Measurements from ENCODE around the gene METAP1D. TPM values are rescaled to one million over a fixed set of nuclear protein-coding genes. Genes with fewer than 3 reads are reported as not detected.
"Not testable (repeated sequence)": the region's sequence is repeated elsewhere in the genome, so short reads cannot be mapped to it uniquely, and the experiment has no call there.

Gene METAP1D
- polyA plus RNA-seq, 6 donors from 2014 or later = 2.5 to 5.2 (median 4.1) TPM

DNA sequence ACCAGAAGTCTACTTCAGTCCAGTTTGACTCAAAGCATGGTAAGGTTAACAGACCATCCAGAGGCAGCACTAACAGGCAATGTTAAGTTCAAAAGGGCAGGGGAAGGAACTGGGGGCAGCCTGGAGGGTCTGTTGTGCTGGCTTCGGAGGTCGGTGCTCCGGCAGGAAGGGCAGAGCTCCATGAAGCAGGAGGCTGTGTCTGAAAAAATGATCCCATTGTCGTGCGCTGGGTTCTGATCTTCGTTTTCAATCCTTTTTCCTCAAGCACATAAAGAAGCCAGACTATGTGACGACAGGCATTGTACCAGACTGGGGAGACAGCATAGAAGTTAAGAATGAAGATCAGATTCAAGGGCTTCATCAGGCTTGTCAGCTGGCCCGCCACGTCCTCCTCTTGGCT, 63.7 kb downstream of the METAP1D start:
- peaks cover 18 to 24% of the 10 kb centered on the region in 2 donors for H3K36me3 Mint-ChIP-seq
- H3K4me1 Mint-ChIP-seq = no peaks in the 10 kb centered on the region
- H3K4me3 Mint-ChIP-seq = no peak overlapping the region
- DNase-seq (no peak), ATAC-seq (ENCODE audit: low read depth in 2 of 2) (no peak)
- H3K27me3 Mint-ChIP-seq = no peaks in the 10 kb centered on the region
- H3K9me3 Mint-ChIP-seq = no peaks in the 10 kb centered on the region
- H3K27ac Mint-ChIP-seq = peak overlapping the region in 1 of 6 donors; percentile 38

DNA sequence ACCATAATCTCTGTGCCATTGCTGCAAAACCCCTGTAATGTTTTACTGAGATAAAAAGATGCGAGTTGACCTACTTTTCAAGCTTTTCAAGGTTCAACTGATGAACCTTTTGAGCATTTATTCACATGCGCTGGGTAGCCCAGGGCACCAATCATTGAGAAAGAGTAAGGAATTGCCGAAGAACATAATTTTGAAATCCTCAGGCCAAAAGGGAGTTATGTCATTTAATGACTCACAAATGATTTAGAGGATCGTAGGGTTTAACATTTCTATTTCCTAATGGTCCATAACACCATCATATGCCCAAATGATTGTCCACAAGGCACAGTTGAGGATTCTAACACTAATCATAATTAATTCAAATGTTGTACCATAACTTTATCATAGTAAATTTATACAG, 65.4 kb downstream of the METAP1D start:
- no peaks in the 10 kb centered on the region for H3K27me3 Mint-ChIP-seq
- H3K27ac Mint-ChIP-seq = no peak overlapping the region
- DNase-seq (no peak), ATAC-seq (ENCODE audit: low read depth in 2 of 2) (no peak)
- no peaks in the 10 kb centered on the region for H3K4me1 Mint-ChIP-seq
- no peaks in the 10 kb centered on the region for H3K9me3 Mint-ChIP-seq
- H3K4me3 Mint-ChIP-seq = no peak overlapping the region
- peaks cover 24% of the 10 kb centered on the region in 2 donors for H3K36me3 Mint-ChIP-seq

DNA sequence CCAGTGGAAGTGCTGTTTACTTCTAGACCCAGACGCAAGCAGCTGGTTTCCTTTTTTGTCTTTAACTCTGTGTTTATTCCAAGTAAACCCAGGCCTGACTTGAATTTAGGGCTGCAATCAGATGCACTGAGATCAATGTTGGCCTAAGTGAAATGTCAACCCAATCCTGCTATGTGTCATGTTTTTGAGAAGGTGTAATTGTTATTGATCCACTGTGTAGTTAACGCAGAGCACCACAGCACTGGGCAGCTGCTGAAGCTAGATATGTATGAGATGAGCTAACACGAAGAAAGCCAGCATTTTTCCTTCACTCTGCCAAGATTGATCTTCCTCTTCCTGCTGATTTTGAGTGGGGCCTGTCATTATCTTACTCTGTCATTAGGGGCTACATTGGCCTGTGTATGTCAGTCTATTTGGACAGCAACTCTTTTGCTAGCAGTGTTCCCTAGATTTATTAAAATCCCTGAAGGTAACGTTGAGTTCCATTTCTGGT, 66.7 kb downstream of the METAP1D start:
- ATAC-seq (ENCODE audit: low read depth in 2 of 2) (no peak), DNase-seq (no peak)
- peaks cover 18 to 26% of the 10 kb centered on the region in 2 donors for H3K36me3 Mint-ChIP-seq
- no peaks in the 10 kb centered on the region for H3K9me3 Mint-ChIP-seq
- no peak overlapping the region for H3K27ac Mint-ChIP-seq
- no peaks in the 10 kb centered on the region for H3K4me1 Mint-ChIP-seq
- H3K27me3 Mint-ChIP-seq = no peaks in the 10 kb centered on the region
- no peak overlapping the region for H3K4me3 Mint-ChIP-seq

- DNase-seq; H3K27ac Mint-ChIP-seq; H3K27me3 Mint-ChIP-seq; H3K9me3 Mint-ChIP-seq; H3K4me1 Mint-ChIP-seq; H3K4me3 Mint-ChIP-seq; ATAC-seq (ENCODE audit: low read depth in 2 of 2): not testable (repeated sequence)
- H3K36me3 Mint-ChIP-seq = peaks cover 23 to 32% of the 10 kb centered on the region in 2 donors
Measured at GRCh38 chr2:172067905-172068304, 68.2 kb downstream of the METAP1D start.

DNA sequence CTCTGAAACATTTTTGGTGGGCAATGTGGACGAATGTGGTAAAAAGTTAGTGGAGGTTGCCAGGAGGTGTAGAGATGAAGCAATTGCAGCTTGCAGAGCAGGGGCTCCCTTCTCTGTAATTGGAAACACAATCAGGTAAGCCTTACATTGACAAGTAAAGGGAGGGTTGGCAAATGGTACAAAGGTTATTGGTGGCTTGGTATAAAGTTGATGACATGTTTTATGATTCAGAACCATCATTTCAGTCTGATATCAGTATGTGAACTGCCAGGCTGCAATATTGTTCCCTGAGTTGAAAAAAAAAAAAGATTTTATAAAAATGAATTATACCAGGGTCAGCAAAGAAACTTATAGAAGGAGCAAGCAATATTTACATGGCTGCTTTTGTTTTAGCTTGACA, 71.2 kb downstream of the METAP1D start:
- DNase-seq (no peak), ATAC-seq (ENCODE audit: low read depth in 2 of 2) (no peak)
- H3K27ac Mint-ChIP-seq = no peak overlapping the region
- no peaks in the 10 kb centered on the region for H3K9me3 Mint-ChIP-seq
- H3K4me3 Mint-ChIP-seq = no peak overlapping the region
- no peaks in the 10 kb centered on the region for H3K27me3 Mint-ChIP-seq
- H3K36me3 Mint-ChIP-seq = peaks cover 15 to 28% of the 10 kb centered on the region in 2 donors
- no peaks in the 10 kb centered on the region for H3K4me1 Mint-ChIP-seq

GRCh38 chr2:172072303-172072702, 72.5 kb downstream of the METAP1D start:
- Mint-ChIP-seq H3K27me3 (peaks cover 0 to 9% (median 0%) of the 10 kb centered on the region in 3 donors), H3K36me3 (peaks cover 15 to 22% of the 10 kb centered on the region in 2 donors), H3K4me3 (peak overlapping the region in 1 of 8 donors; percentile 3), H3K9me3 (no peaks in the 10 kb centered on the region), H3K27ac (no peak overlapping the region), H3K4me1 (no peaks in the 10 kb centered on the region)
- ATAC-seq (ENCODE audit: low read depth in 2 of 2) (no peak), DNase-seq (no peak)

DNA sequence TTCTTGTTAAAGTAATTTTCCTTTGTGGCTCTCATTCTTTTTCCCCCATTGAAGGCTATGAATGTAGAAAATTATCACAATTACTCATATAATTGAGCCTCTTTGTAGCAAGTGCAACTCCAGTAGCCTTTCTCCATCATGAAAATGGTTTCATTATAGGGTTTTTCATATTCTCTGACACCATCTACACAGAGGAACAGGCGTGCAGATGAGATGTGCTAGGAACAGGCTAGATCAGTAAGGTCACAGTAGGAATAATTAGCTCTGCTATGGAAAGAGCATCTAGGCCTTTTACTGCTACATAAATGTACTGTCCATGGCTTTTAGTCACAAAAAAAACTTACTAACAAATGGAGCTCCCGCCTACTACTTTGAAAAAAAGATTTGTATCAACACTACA, 73.0 kb downstream of the METAP1D start:
- no peaks in the 10 kb centered on the region for H3K9me3 Mint-ChIP-seq
- H3K27me3 Mint-ChIP-seq = peaks cover 0 to 9% (median under 1%) of the 10 kb centered on the region in 3 donors
- DNase-seq (no peak), ATAC-seq (ENCODE audit: low read depth in 2 of 2) (no peak)
- no peak overlapping the region for H3K27ac Mint-ChIP-seq
- H3K4me1 Mint-ChIP-seq = no peaks in the 10 kb centered on the region
- peak overlapping the region in 1 of 8 donors; percentile 3 for H3K4me3 Mint-ChIP-seq
- H3K36me3 Mint-ChIP-seq = peaks cover 15 to 22% of the 10 kb centered on the region in 2 donors

DNA sequence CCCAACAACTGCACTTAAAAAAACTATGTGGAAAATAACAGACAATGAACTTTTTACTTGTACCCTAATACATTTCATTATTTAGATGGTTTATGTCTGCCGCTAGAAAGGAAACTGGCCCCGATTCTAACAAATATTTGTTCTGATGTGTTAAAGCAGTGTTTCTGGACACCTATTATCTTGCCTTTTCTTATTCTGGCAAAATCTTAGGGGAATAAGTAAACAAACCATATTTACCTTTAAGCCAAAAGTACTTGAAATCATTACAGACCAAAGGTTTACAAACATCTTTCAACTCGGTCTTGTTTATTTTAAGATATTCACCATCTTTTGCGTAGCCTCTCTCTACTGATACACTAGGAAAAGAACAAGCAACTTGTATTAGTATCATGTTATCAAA, 73.8 kb downstream of the METAP1D start:
- H3K27me3 Mint-ChIP-seq = peaks cover 7 to 9% (median 9%) of the 10 kb centered on the region in 3 donors
- no peak for ATAC-seq (ENCODE audit: low read depth in 2 of 2)

DNA sequence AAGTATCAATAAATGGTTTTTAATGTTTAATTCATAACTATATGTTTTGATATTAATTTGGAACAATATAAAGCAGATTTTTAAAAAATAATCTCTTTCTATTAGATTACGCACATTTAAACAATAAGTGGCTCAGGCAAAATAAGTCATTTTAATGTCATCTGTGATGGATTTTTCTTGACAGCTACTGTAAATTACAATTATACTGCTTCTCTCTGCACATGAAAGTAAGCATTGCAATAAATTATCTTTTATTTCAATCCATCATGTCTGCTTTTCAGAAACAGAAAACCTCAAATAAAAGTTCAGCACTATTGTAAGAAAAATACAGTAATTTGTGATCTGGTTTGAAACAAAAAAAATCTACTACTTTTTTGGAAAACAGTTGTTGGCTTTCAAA, 74.5 kb downstream of the METAP1D start:
- DNase-seq = no peak
- H3K27ac Mint-ChIP-seq = no peak overlapping the region
- H3K9me3 Mint-ChIP-seq = no peaks in the 10 kb centered on the region
- ATAC-seq (ENCODE audit: low read depth in 2 of 2) = no peak
- H3K27me3 Mint-ChIP-seq = peaks cover 11 to 16% (median 15%) of the 10 kb centered on the region in 3 donors
- H3K4me3 Mint-ChIP-seq = no peak overlapping the region
- H3K4me1 Mint-ChIP-seq = no peaks in the 10 kb centered on the region
- peaks cover 8 to 22% of the 10 kb centered on the region in 2 donors for H3K36me3 Mint-ChIP-seq

More for the DNA sequence above, 73.8 kb downstream of the METAP1D start:
- no peak overlapping the region for H3K27ac Mint-ChIP-seq
- H3K4me3 Mint-ChIP-seq = no peak overlapping the region
- no peaks in the 10 kb centered on the region for H3K9me3 Mint-ChIP-seq
- no peak for DNase-seq
- peaks cover 14 to 22% of the 10 kb centered on the region in 2 donors for H3K36me3 Mint-ChIP-seq
- no peaks in the 10 kb centered on the region for H3K4me1 Mint-ChIP-seq

- ATAC-seq (ENCODE audit: low read depth in 2 of 2) = no peak
- Mint-ChIP-seq H3K27me3 (peaks cover 47 to 65% (median 55%) of the 10 kb centered on the region in 3 donors), H3K36me3 (no peaks in the 10 kb centered on the region), H3K4me1 (peaks cover 7 to 17% (median 14%) of the 10 kb centered on the region in 3 donors), H3K4me3 (peak overlapping the region in 2 of 8 donors; percentile 68), H3K9me3 (peaks cover 0 to 23% (median 17%) of the 10 kb centered on the region in 7 donors), H3K27ac (peak overlapping the region in 3 of 6 donors; percentile 78 to 93 (median 85))
- DNase-seq = no peak
Measured at GRCh38 chr2:172079416-172079815, 79.7 kb downstream of the METAP1D start.

DNA sequence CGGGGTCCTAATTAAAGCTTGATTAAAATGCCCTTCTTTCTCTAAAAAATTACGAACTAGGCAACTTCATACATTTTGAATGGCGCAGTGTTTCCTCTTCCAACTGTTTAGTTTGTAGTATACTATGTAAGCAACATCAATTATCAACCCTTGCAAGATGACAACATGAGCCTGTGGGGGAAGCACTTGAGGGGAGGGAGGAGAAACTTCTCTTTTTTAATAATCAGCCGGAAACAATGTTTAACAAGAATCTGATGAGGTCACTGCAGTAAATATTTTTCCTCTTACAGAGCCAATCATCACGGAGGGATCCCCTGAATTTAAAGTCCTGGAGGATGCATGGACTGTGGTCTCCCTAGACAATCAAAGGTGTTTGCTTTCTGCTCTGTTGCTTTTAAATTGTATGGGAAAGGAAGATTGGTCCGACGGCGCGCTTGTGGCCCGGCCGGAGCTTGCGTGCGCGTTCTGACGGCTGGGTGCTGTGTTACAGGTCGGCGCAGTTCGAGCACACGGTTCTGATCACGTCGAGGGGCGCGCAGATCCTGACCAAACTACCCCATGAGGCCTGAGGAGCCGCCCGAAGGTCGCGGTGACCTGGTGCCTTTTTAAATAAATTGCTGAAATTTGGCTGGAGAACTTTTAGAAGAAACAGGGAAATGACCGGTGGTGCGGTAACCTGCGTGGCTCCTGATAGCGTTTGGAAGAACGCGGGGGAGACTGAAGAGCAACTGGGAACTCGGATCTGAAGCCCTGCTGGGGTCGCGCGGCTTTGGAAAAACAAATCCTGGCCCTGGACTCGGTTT, 80.3 kb downstream of the METAP1D start:
- H3K27ac Mint-ChIP-seq = peak overlapping the region in 5 of 6 donors; percentile 76 to 93 (median 78)
- H3K4me1 Mint-ChIP-seq = peaks cover 7 to 22% (median 20%) of the 10 kb centered on the region in 3 donors
- peaks cover 51 to 72% (median 61%) of the 10 kb centered on the region in 3 donors for H3K27me3 Mint-ChIP-seq

GRCh38 chr2:172080641-172081220, 81.0 kb downstream of the METAP1D start:
- Mint-ChIP-seq H3K27me3 (peaks cover 58 to 78% (median 67%) of the 10 kb centered on the region in 3 donors), H3K4me1 (peaks cover 11 to 28% (median 27%) of the 10 kb centered on the region in 3 donors), H3K4me3 (peak overlapping the region in 3 of 8 donors; percentile 51 to 68 (median 67)), H3K27ac (peak overlapping the region in 4 of 6 donors; percentile 71 to 93 (median 83)), H3K9me3 (peaks cover 0 to 28% (median 20%) of the 10 kb centered on the region in 7 donors), H3K36me3 (no peaks in the 10 kb centered on the region)
- no peak for ATAC-seq (ENCODE audit: low read depth in 2 of 2)
- DNase-seq = no peak

More for the DNA sequence above, 80.3 kb downstream of the METAP1D start:
- Mint-ChIP-seq H3K4me3 (peak overlapping the region; percentile 7 to 80 (median 52)), H3K36me3 (no peaks in the 10 kb centered on the region), H3K9me3 (peaks cover 0 to 23% (median 17%) of the 10 kb centered on the region in 7 donors)
- no peak for ATAC-seq (ENCODE audit: low read depth in 2 of 2)
- no peak for DNase-seq

DNA sequence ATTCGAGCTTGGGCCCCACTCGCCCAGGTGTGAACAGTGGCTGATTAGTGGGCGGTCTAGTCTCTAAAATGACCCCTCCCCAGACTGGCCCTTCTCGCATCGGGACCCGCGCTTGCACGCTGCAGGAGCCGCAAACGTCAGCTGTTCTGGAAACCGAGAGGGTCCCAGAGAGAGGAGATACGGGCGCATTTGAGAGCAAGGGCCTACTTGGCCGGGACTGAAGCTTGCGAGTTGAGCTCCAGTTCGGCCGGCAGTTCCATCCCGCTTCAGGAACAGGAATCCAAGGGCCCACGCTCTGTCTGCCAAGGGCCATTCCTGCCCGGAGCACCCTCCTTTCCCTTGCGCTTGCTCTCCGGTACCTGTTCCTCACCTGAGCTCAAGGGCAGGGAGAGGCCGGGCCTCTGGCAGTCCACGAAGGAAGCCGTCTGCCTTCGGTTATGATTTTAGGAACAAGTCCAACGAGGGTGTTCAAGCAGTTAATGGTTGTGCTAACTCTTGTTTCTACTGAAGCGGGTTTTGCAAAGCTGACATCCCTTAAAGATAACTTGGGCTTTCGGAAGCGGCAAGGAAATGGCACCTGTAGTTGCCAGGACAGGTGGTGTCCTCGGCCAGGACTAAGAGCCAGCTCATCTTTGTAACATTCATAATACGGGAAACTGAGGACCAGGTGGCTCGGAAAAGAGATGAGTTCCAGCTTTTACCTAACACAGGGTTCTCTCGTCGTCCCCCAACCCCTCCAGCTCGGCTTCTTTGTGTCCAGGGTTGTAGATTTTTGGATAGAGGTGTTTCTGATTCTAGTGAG, 81.7 kb downstream of the METAP1D start:
- peak overlapping the region in 4 of 8 donors; percentile 12 to 61 (median 33) for H3K4me3 Mint-ChIP-seq
- H3K4me1 Mint-ChIP-seq = peaks cover 14 to 35% (median 29%) of the 10 kb centered on the region in 3 donors
- H3K27me3 Mint-ChIP-seq = peaks cover 59 to 85% (median 72%) of the 10 kb centered on the region in 3 donors
- ATAC-seq (ENCODE audit: low read depth in 2 of 2) (no peak), DNase-seq (no peak)
- H3K9me3 Mint-ChIP-seq = peaks cover 0 to 28% (median 22%) of the 10 kb centered on the region in 7 donors
- no peaks in the 10 kb centered on the region for H3K36me3 Mint-ChIP-seq
- peak overlapping the region in 4 of 6 donors; percentile 78 to 94 (median 82) for H3K27ac Mint-ChIP-seq
